Measurements from ENCODE around the gene TIMD4.
"Not testable (repeated sequence)": the region's sequence is repeated elsewhere in the genome, so short reads cannot be mapped to it uniquely, and the experiment has no call there.

Gene TIMD4

GRCh38 chr5:156963125-156963524 is at the start of gene TIMD4:
Gene TIMD4, minus strand, starts transcription at chr5:156963226. Its CDS starts 28 bp downstream, at chr5:156963198.
- no peak for DNase-seq

GRCh38 chr5:157006262-157006661 is 43.2 kb upstream of the TIMD4 start:
- no peak for DNase-seq

- DNase-seq: no peak
Observed at GRCh38 chr5:157004893-157005551, 42.0 kb upstream of the TIMD4 start.

GRCh38 chr5:156991714-156992113 is 28.7 kb upstream of the TIMD4 start:
- DNase-seq: no peak

- no peak for DNase-seq
Observed at GRCh38 chr5:156984064-156984463, 21.0 kb upstream of the TIMD4 start.

GRCh38 chr5:156981481-156981880 is 18.5 kb upstream of the TIMD4 start:
- DNase-seq: no peak

GRCh38 chr5:156974328-156974727 is 11.3 kb upstream of the TIMD4 start:
- no peak for DNase-seq

- DNase-seq: no peak
Observed at GRCh38 chr5:156971848-156972525, 9.0 kb upstream of the TIMD4 start.

- no peak for DNase-seq
Observed at GRCh38 chr5:156971415-156971814, 8.4 kb upstream of the TIMD4 start.

GRCh38 chr5:156967386-156967785 is 4.4 kb upstream of the TIMD4 start:
- DNase-seq: not testable (repeated sequence)

- no peak for DNase-seq
Observed at GRCh38 chr5:156956321-156956720, 6.7 kb downstream of the TIMD4 start.

- DNase-seq: no peak
Observed at GRCh38 chr5:156951359-156951758, 11.7 kb downstream of the TIMD4 start.

- DNase-seq: no peak
Observed at GRCh38 chr5:156950716-156951115, 12.3 kb downstream of the TIMD4 start.

GRCh38 chr5:156949424-156949823 is 13.6 kb downstream of the TIMD4 start:
- no peak for DNase-seq

GRCh38 chr5:156947925-156948324 is 15.1 kb downstream of the TIMD4 start:
- no peak for DNase-seq

GRCh38 chr5:156942064-156942463 is 21.0 kb downstream of the TIMD4 start:
- DNase-seq: no peak

GRCh38 chr5:156940462-156940861 is 22.6 kb downstream of the TIMD4 start:
- DNase-seq: not testable (repeated sequence)

GRCh38 chr5:156936972-156937371 is 26.1 kb downstream of the TIMD4 start:
- no peak for DNase-seq

- peak; percentile 78 for DNase-seq
Observed at GRCh38 chr5:156934450-156935211, 28.4 kb downstream of the TIMD4 start.

GRCh38 chr5:156929366-156929948 is 33.6 kb downstream of the TIMD4 start:
- DNase-seq: peak; percentile 54

GRCh38 chr5:156927545-156927944 is 35.5 kb downstream of the TIMD4 start:
- DNase-seq: no peak

GRCh38 chr5:156925767-156926166 is 37.3 kb downstream of the TIMD4 start:
- not testable (repeated sequence) for DNase-seq

GRCh38 chr5:156922207-156922792 is 40.7 kb downstream of the TIMD4 start:
- DNase-seq: peak; percentile 33 to 43
